Peyer's patch (tissue), 4 donors: ENCODE measurements around the gene IPCEF1. TPM values are rescaled to one million over a fixed set of nuclear protein-coding genes. Genes with fewer than 3 reads are reported as not detected.

ENCODE experiments used
- DNase-seq, 3 donors: peaks; one replicate each; pipeline ENCODE4 v3.0.0-alpha.2; 2017 to 2019
- H3K27ac ChIP-seq, 4 donors: fragments of 200-600 bp; sonication (generic); one replicate each; pipeline ENCODE4 v1.5.1; 2016 to 2019
- H3K27me3 ChIP-seq, 2 donors: fragments of 200-600 bp; sonication (generic); one replicate each; pipeline ENCODE4 v1.5.1; 2019
- H3K36me3 ChIP-seq, 3 donors: fragments of 200-600 bp; sonication (generic); one replicate each; pipeline ENCODE4 v1.5.1; 2016 to 2019
- H3K4me1 ChIP-seq, 4 donors: fragments of 200-600 bp; sonication (generic); one replicate each; pipeline ENCODE4 v1.5.1; 2016 to 2019
- H3K4me3 ChIP-seq, 4 donors: fragments of 200-600 bp; sonication (generic); 1 replicate in 3 of 4; 2 replicates in 1 of 4; pipeline ENCODE4 v1.5.1; 2016 to 2019; ENCODE audit warnings: mild to moderate bottlenecking in 1 of 4
- H3K9me3 ChIP-seq, 4 donors: fragments of 200-600 bp; sonication (generic); one replicate each; pipeline ENCODE4 v1.5.1; 2016 to 2019; ENCODE audit warnings: mild to moderate bottlenecking in 1 of 4
- POLR2A ChIP-seq, 2 donors: fragments of 450-650 bp; IDR thresholded peaks; one replicate each; pipeline ENCODE4 v1.5.1; 2017; ENCODE audit warnings: antibody characterized with exemption in 2 of 2, mild to moderate bottlenecking in 2 of 2, moderate library complexity in 2 of 2
- total RNA-seq, 4 donors: library from RNA; depleted of rRNA; stranded (reverse); fragments of >200 nt; gene quantifications; one replicate each; pipeline ENCODE4 v1.1.0, GENCODE V29; 2016
- TF ChIP-seq, protein P1 (sequence below), 6 experiments: fragments of 450-650 bp in 4 of 6; fragments of 200-600 bp in 2 of 6; sonication (generic) in 1 of 6; IDR thresholded peaks; one replicate each; pipeline ENCODE4 v1.5.1; 2017 to 2019; ENCODE audit warnings: antibody characterized with exemption in 6 of 6, mild to moderate bottlenecking in 3 of 6, moderate library complexity in 1 of 6

The IPCEF1 gene
- total RNA-seq, 4 donors from 2014 or later = 2.1 to 19.8 (median 9.4) TPM

DNA sequence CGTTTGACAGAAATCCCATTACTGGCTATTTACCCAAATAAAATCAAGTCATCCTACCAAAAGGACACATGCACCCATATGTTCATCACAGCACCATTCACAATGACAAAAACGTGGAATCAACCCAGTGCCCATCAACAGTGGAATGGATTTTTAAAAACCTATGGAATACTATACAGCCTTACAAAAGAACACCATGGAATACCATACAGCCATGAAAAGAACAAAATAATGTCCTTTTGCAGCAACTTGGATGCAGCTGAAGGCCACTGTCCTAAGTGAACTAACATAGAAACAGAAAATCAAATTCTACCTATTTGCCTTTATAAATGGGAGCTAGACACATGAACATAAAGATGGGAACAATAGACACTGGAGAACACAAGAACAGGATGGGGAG, 17.4 kb upstream of the IPCEF1 start:
- no peaks in the 10 kb centered on the region for H3K27me3 ChIP-seq
- no peaks in the 10 kb centered on the region for H3K4me1 ChIP-seq
- TF ChIP-seq, protein P1, sequence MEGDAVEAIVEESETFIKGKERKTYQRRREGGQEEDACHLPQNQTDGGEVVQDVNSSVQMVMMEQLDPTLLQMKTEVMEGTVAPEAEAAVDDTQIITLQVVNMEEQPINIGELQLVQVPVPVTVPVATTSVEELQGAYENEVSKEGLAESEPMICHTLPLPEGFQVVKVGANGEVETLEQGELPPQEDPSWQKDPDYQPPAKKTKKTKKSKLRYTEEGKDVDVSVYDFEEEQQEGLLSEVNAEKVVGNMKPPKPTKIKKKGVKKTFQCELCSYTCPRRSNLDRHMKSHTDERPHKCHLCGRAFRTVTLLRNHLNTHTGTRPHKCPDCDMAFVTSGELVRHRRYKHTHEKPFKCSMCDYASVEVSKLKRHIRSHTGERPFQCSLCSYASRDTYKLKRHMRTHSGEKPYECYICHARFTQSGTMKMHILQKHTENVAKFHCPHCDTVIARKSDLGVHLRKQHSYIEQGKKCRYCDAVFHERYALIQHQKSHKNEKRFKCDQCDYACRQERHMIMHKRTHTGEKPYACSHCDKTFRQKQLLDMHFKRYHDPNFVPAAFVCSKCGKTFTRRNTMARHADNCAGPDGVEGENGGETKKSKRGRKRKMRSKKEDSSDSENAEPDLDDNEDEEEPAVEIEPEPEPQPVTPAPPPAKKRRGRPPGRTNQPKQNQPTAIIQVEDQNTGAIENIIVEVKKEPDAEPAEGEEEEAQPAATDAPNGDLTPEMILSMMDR (IDR thresholded peaks at IDR 0.05) = no peak
- no peak for TF ChIP-seq POLR2A (IDR thresholded peaks at IDR 0.05)
- H3K4me3 ChIP-seq = no peak overlapping the region
- no peak for DNase-seq
- no peaks in the 10 kb centered on the region for H3K36me3 ChIP-seq
- no peak overlapping the region for H3K27ac ChIP-seq
- H3K9me3 ChIP-seq = no peaks in the 10 kb centered on the region

- TF ChIP-seq, protein P1 (IDR thresholded peaks at IDR 0.05) = no peak
- TF ChIP-seq POLR2A (IDR thresholded peaks at IDR 0.05) = no peak
- DNase-seq = no peak
- Histone ChIP-seq H3K27ac (no peak overlapping the region), H3K27me3 (no peaks in the 10 kb centered on the region), H3K4me3 (no peak overlapping the region), H3K36me3 (no peaks in the 10 kb centered on the region), H3K9me3 (no peaks in the 10 kb centered on the region), H3K4me1 (no peaks in the 10 kb centered on the region)
Measured at GRCh38 chr6:154371281-154371680, 14.7 kb upstream of the IPCEF1 start.

- no peaks in the 10 kb centered on the region for H3K4me1 ChIP-seq
- no peaks in the 10 kb centered on the region for H3K9me3 ChIP-seq
- TF ChIP-seq, protein P1 (IDR thresholded peaks at IDR 0.05) = peak in 4 of 6 experiments; percentile 27 to 41 (median 35)
- no peak for TF ChIP-seq POLR2A (IDR thresholded peaks at IDR 0.05)
- H3K4me3 ChIP-seq = no peak overlapping the region
- no peak for DNase-seq
- H3K27me3 ChIP-seq = no peaks in the 10 kb centered on the region
- H3K36me3 ChIP-seq = no peaks in the 10 kb centered on the region
- no peak overlapping the region for H3K27ac ChIP-seq
Measured at GRCh38 chr6:154370545-154370944, 13.9 kb upstream of the IPCEF1 start.

- Histone ChIP-seq H3K27ac (no peak overlapping the region), H3K27me3 (no peaks in the 10 kb centered on the region), H3K36me3 (no peaks in the 10 kb centered on the region), H3K9me3 (no peaks in the 10 kb centered on the region), H3K4me3 (no peak overlapping the region), H3K4me1 (no peaks in the 10 kb centered on the region)
- no peak for DNase-seq
- TF ChIP-seq, protein P1 (IDR thresholded peaks at IDR 0.05) = no peak
- TF ChIP-seq POLR2A (IDR thresholded peaks at IDR 0.05) = no peak
Measured at GRCh38 chr6:154367839-154368695, 11.5 kb upstream of the IPCEF1 start.

DNA sequence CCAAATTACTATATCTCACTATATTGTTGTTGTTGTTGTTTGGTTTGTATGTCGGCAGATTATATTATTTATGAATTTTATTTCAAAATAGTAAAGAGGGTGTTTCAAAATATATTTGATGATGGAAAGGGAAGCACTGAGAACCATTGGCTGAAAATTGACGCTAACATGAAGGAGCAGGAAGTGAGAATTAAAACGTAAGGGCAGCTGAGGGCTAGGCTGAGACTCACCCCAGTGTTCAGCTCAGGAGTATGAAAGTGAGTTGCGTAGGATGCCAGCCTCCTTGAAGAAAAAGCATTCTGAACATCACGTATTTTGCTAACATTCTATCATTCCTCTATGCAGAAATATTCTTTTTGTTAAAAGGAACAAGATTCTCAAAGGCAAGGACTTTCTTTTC, 10.7 kb upstream of the IPCEF1 start:
- TF ChIP-seq POLR2A (IDR thresholded peaks at IDR 0.05) = no peak
- TF ChIP-seq, protein P1 (IDR thresholded peaks at IDR 0.05) = no peak
- Histone ChIP-seq H3K9me3 (no peaks in the 10 kb centered on the region), H3K36me3 (no peaks in the 10 kb centered on the region), H3K27ac (no peak overlapping the region), H3K4me3 (no peak overlapping the region), H3K27me3 (no peaks in the 10 kb centered on the region), H3K4me1 (no peaks in the 10 kb centered on the region)
- no peak for DNase-seq
